IMR-90 (cell line): Measurements from ENCODE around the gene BCL2L12. TPM values are rescaled to one million over a fixed set of nuclear protein-coding genes. Genes with fewer than 3 reads are reported as not detected.

Experiments used
- ATAC-seq: fragments of 200-7000 bp; cut with Tn5 transposase; 2 replicates; pipeline ENCODE4 v1.9.1; 2020; ENCODE audit warnings: low read depth, mild to moderate bottlenecking, moderate library complexity
- BruUV-seq: library from RNA; stranded (reverse); fragments of 400-500 nt; replicated peaks from 2 replicates; lab custom pipeline; 2021; lab: Mats Ljungman, UMichigan
- CTCF ChIA-PET: fragments of 300-600 bp; formaldehyde crosslinking; extraction: SDS; loops from one replicate; lab custom pipeline; 2021; ENCODE audit warnings: antibody characterized with exemption; lab: Yijun Ruan, JAX
- POLR2A ChIA-PET: fragments of 300-600 bp; sonication (Branson Sonifier 250); formaldehyde crosslinking; loops from one replicate; lab custom pipeline; 2022; ENCODE audit warnings: antibody characterized with exemption; ENCODE audit not compliant: unreplicated experiment; lab: Charles Lee
- DNase-seq: peaks from one replicate; pipeline ENCODE4 v3.0.0; 2013
- H2AFZ ChIP-seq: replicated peaks from 2 replicates; pipeline ENCODE3; 2013; ENCODE audit warnings: low read length, mild to moderate bottlenecking; ENCODE audit not compliant: poor library complexity
- H2AK5ac ChIP-seq: 2 replicates; pipeline ENCODE4 v1.6.1; 2013; ENCODE audit warnings: low read depth, low read length, inconsistent platforms
- H2AK9ac ChIP-seq: replicated peaks from 2 replicates; pipeline ENCODE3; 2013; ENCODE audit warnings: mild to moderate bottlenecking, low read depth, low read length, moderate library complexity; ENCODE audit not compliant: poor library complexity
- H2BK120ac ChIP-seq: 2 replicates; pipeline ENCODE4 v1.6.1; 2013; ENCODE audit warnings: low read depth, low read length, inconsistent platforms
- H2BK15ac ChIP-seq: 3 replicates; pipeline ENCODE4 v1.6.1; 2013; ENCODE audit warnings: low read depth, low read length, inconsistent platforms
- H2BK20ac ChIP-seq: 2 replicates; pipeline ENCODE4 v1.6.1; 2013; ENCODE audit warnings: low read depth, mild to moderate bottlenecking, inconsistent platforms, low read length, moderate library complexity
- H2BK5ac ChIP-seq: 2 replicates; pipeline ENCODE4 v1.6.1; 2013; ENCODE audit warnings: mild to moderate bottlenecking, low read depth, low read length, inconsistent platforms; ENCODE audit not compliant: poor library complexity, severe bottlenecking
- H3K14ac ChIP-seq: replicated peaks from 2 replicates; pipeline ENCODE4 v1.6.1; 2013; ENCODE audit warnings: low read depth, low read length, inconsistent platforms
- H3K18ac ChIP-seq: 2 replicates; pipeline ENCODE4 v1.6.1; 2013; ENCODE audit warnings: low read depth, low read length, control low read depth
- H3K23ac ChIP-seq: 2 replicates; pipeline ENCODE4 v1.6.1; 2013; ENCODE audit warnings: low read depth, low read length, inconsistent platforms
- H3K27ac ChIP-seq: 2 replicates; pipeline ENCODE4 v1.5.1; 2013; ENCODE audit warnings: mild to moderate bottlenecking, control low read depth, low read length; ENCODE audit not compliant: insufficient read depth
- H3K27me3 ChIP-seq: 2 replicates; pipeline ENCODE4 v1.6.1; 2013; ENCODE audit warnings: low read length; ENCODE audit not compliant: control insufficient read depth, insufficient read depth
- H3K36me3 ChIP-seq: 2 replicates; pipeline ENCODE4 v1.6.1; 2013; ENCODE audit warnings: low read length, mixed read lengths; ENCODE audit not compliant: control insufficient read depth, insufficient read depth
- H3K4ac ChIP-seq: 2 replicates; pipeline ENCODE4 v1.6.1; 2013; ENCODE audit warnings: low read depth, low read length, inconsistent platforms
- H3K4me1 ChIP-seq: 2 replicates; pipeline ENCODE4 v1.6.1; 2013; ENCODE audit warnings: low read length, mixed read lengths; ENCODE audit not compliant: control insufficient read depth, insufficient read depth
- H3K4me2 ChIP-seq: 2 replicates; pipeline ENCODE4 v1.6.1; 2013; ENCODE audit warnings: low read depth, mild to moderate bottlenecking, control low read depth, low read length, moderate library complexity
- H3K4me3 ChIP-seq: 2 replicates; pipeline ENCODE4 v1.5.1; 2013; ENCODE audit warnings: low read depth, mild to moderate bottlenecking, control low read depth, low read length, moderate library complexity; ENCODE audit not compliant: insufficient read depth
- H3K56ac ChIP-seq: 2 replicates; pipeline ENCODE4 v1.6.1; 2013; ENCODE audit warnings: low read length, inconsistent platforms; ENCODE audit not compliant: insufficient read depth; ENCODE audit errors: extremely low read depth
- H3K79me1 ChIP-seq, 2 experiments: 2 replicates each; pipeline ENCODE4 v1.6.1; 2013; ENCODE audit warnings: low read length in 2 of 2, inconsistent platforms in 1 of 2, low read depth in 1 of 2
- H3K9ac ChIP-seq: 2 replicates; pipeline ENCODE4 v1.6.1; 2013; ENCODE audit warnings: low read depth, low read length, control low read depth
- H3K9me1 ChIP-seq: 2 replicates; pipeline ENCODE4 v1.6.1; 2013; ENCODE audit warnings: low read length, inconsistent platforms; ENCODE audit not compliant: insufficient read depth
- H3K9me3 ChIP-seq: 2 replicates; pipeline ENCODE4 v1.6.1; 2013; ENCODE audit warnings: low read length; ENCODE audit not compliant: control insufficient read depth, insufficient read depth
- H4K20me1 ChIP-seq: 2 replicates; pipeline ENCODE4 v1.6.1; 2013; ENCODE audit warnings: low read length, inconsistent platforms; ENCODE audit not compliant: insufficient read depth
- H4K5ac ChIP-seq: 2 replicates; pipeline ENCODE4 v1.6.1; 2013; ENCODE audit warnings: mild to moderate bottlenecking, low read depth, low read length, control low read depth
- H4K8ac ChIP-seq, 2 experiments: 2 replicates each; pipeline ENCODE4 v1.6.1; 2013; ENCODE audit warnings: low read depth in 2 of 2, low read length in 2 of 2, control low read depth in 1 of 2, inconsistent platforms in 1 of 2
- H4K91ac ChIP-seq: 2 replicates; pipeline ENCODE4 v1.6.1; 2013; ENCODE audit warnings: low read depth, low read length, inconsistent platforms; ENCODE audit not compliant: insufficient read depth
- CTCF ChIP-seq: conservative IDR thresholded peaks from 2 replicates; pipeline ENCODE4 v1.5.1; 2012; ENCODE audit warnings: mild to moderate bottlenecking, low read depth, low read length, improper control_type of control experiment
- WGBS, 2 experiments: methylation state at CpG; one replicate each; pipeline versions ENCODE4 v1.1.5 to v1.1.7; 2013; ENCODE audit warnings: missing lambda C conversion rate in 2 of 2; ENCODE audit not compliant: insufficient read length in 1 of 2; ENCODE audit errors: extremely low coverage in 2 of 2; 5-methylcytosine and 5-hydroxymethylcytosine counted together
- dilution Hi-C: fragments of 300-500 bp; cut with HindIII; formaldehyde crosslinking; loops from one replicate; pipeline ENCODE4 v1.14.3; 2018; ENCODE audit warnings: low sequenced_read_pairs; ENCODE audit not compliant: unreplicated experiment
- in situ Hi-C: fragments of 300-500 bp; cut with MboI; formaldehyde crosslinking; loops from 3 replicates; pipeline ENCODE4 v1.14.3; 2019; ENCODE audit warnings: low sequenced_read_pairs, inconsistent platforms, mixed read lengths
- intact Hi-C: fragments of 100-400 bp; cut with micrococcal nuclease; formaldehyde crosslinking; loops from 2 replicates; pipeline ENCODE4 v1.10.0; 2022
- polyA plus RNA-seq, 3 experiments: library from polyadenylated mRNA; depleted of rRNA; stranded (reverse); fragments of >200 nt; gene quantifications; 2 replicates each; pipeline ENCODE4 v1.2.3, GENCODE V29; 2012; ENCODE audit warnings: low replicate concordance in 1 of 3
- total RNA-seq: library from RNA; depleted of rRNA; stranded (reverse); fragments of >200 nt; gene quantifications from 2 replicates; pipeline ENCODE4 v1.2.3, GENCODE V29; 2012

The BCL2L12 gene
- total and polyA plus RNA-seq, 2 of the 4 experiments (the other 2 are of a cell fraction), result 3.9 to 32.6 TPM

DNA sequence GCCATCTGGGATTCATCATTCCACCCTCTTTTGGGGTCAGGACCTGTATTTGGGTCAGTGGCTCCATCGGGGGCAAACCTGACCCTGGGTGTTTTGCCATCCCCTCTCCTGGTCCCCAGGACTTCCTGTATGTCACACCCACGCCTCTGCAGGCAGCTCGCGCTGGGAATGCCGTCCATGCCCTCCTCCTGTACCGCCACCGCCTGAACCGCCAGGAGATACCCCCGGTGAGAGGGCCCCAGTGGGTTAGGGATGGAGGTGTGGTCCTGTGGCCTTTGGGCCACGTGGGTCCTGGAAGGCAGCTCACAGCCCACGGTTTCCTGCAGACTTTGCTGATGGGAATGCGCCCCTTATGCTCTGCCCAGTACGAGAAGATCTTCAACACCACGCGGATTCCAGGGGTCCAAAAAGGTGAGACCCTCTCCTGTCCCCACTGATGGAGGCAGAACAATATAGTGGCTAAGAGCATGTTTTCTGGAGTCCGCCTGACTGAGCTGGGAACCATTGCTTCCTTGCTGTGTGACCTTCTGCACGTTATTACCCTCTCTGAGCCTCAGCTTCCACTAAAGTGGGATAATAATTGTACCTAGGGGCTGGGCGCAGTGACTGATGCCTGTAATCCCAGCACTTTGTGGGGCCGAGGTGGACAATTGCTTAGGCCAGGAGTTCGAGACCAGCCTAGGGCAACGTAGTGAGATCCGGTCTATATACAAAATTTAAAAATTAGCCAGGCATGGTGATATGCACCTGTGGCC is 39.3 kb downstream of the BCL2L12 start:
- Histone ChIP-seq H3K9me1 (no peaks in the 10 kb centered on the region), H3K18ac (no peak overlapping the region), H2AK5ac (no peak overlapping the region), H2BK20ac (no peak overlapping the region), H4K91ac (no peak overlapping the region), H2AFZ (no peak overlapping the region), H3K4me3 (no peak overlapping the region), H3K56ac (no peak overlapping the region), H4K20me1 (no peaks in the 10 kb centered on the region), H3K4ac (no peak overlapping the region; the same call in 1 of the 2 replicates), H3K4me2 (no peak overlapping the region), H3K23ac (no peak overlapping the region), H3K4me1 (no peaks in the 10 kb centered on the region; the same call in 1 of the 2 replicates), H4K8ac (no peak overlapping the region), H3K9me3 (no peaks in the 10 kb centered on the region), H3K27ac (no peak overlapping the region), H2BK5ac (no peak overlapping the region), H3K14ac (no peak overlapping the region), H3K36me3 (peaks cover 41% of the 10 kb centered on the region), H3K79me1 (no peaks in the 10 kb centered on the region), H2BK15ac (no peak overlapping the region), H2BK120ac (no peak overlapping the region), H3K27me3 (no peaks in the 10 kb centered on the region), H2AK9ac (peak overlapping the region; percentile 10), H3K9ac (no peak overlapping the region), H4K5ac (no peak overlapping the region)
- BruUV-seq, result no TSS peak
- CTCF ChIA-PET, result no interaction called here
- POLR2A ChIA-PET, result no interaction called here
- in situ Hi-C loops, result no loop called here
- TF ChIP-seq CTCF, result no peak
- ATAC-seq (no peak), DNase-seq (no peak)
- WGBS, 2 experiments, result 94% methylated on average over 13 of the region's 22 CpGs; no CpG with 5 or more reads in 1 of the 2 experiments
- intact Hi-C loops, result no loop called here
- dilution Hi-C loops, result no loop called here
